HCT116 (cell line): ENCODE results near the gene CLCN1. TPM values are rescaled to one million over a fixed set of nuclear protein-coding genes. Genes with fewer than 3 reads are reported as not detected.
A peak's percentile ranks its signal among the peaks of the same experiment; 100 is the strongest.

Experiments
- ATAC-seq: fragments of 200-7000 bp; cut with Tn5 transposase; 2 replicates; pipeline ENCODE4 v1.9.1; 2020; ENCODE audit warnings: mild to moderate bottlenecking, moderate library complexity
- BruUV-seq: library from RNA; stranded (reverse); fragments of 400-500 nt; replicated peaks from 2 replicates; lab custom pipeline; 2021; lab: Mats Ljungman, UMichigan
- CTCF ChIA-PET: fragments of 300-600 bp; sonication (Branson Sonifier 250); formaldehyde crosslinking; loops from one replicate; lab custom pipeline; 2021; ENCODE audit warnings: antibody characterized with exemption; lab: Charles Lee
- POLR2A ChIA-PET: fragments of 300-600, 350-600 bp; sonication (Branson Sonifier 250); formaldehyde crosslinking; loops from one replicate; lab custom pipeline; 2021; ENCODE audit warnings: antibody characterized with exemption; lab: Charles Lee
- RAD21 ChIA-PET, 2 experiments: fragments of 300-600 bp; sonication (Branson Sonifier 250); formaldehyde crosslinking; loops; one replicate each; lab custom pipeline; 2023; ENCODE audit warnings: low total read pairs in 2 of 2; ENCODE audit not compliant: uncharacterized antibody in 2 of 2, unreplicated experiment in 2 of 2, low non-redundant PET in 1 of 2; lab: Charles Lee
- DNase-seq: peaks from one replicate; pipeline ENCODE4 v3.0.0-alpha.2; 2010; ENCODE audit warnings: low read depth, low spot score
- H2AFZ ChIP-seq: fragments of 200-600 bp; shearing (Covaris generic), sonication (generic); 2 replicates; pipeline ENCODE4 v1.6.1; 2017; ENCODE audit warnings: low read depth, mixed run types, mixed read lengths, antibody characterized with exemption, low read length; ENCODE audit not compliant: poor library complexity, severe bottlenecking
- H3K27ac ChIP-seq: 2 replicates; pipeline ENCODE4 v1.5.1; 2012; ENCODE audit warnings: low read depth, low read length
- H3K27me3 ChIP-seq: fragments of 200-600 bp; sonication (generic); 2 replicates; pipeline ENCODE4 v1.6.1; 2016; ENCODE audit warnings: mixed run types, low read length, mixed read lengths; ENCODE audit not compliant: insufficient read depth
- H3K36me3 ChIP-seq, 2 experiments: fragments of 200-500 bp in 1 of 2; fragments of 200-600 bp in 1 of 2; sonication (Bioruptor generic) in 1 of 2; sonication (generic) in 1 of 2; 2 replicates each; pipeline versions ENCODE4 v1.5.1 to v1.6.1; 2014 to 2016; ENCODE audit warnings: low read length in 2 of 2, inconsistent platforms in 1 of 2, mixed read lengths in 1 of 2, mixed run types in 1 of 2; ENCODE audit not compliant: insufficient read depth in 2 of 2, control insufficient read depth in 1 of 2
- H3K4me1 ChIP-seq, 2 experiments: fragments of 200-600 bp in 1 of 2; sonication (generic) in 1 of 2; 2 replicates each; pipeline versions ENCODE4 v1.5.1 to v1.6.1; 2012 to 2017; ENCODE audit warnings: low read length in 2 of 2, inconsistent platforms in 1 of 2, mild to moderate bottlenecking in 1 of 2, mixed read lengths in 1 of 2, mixed run types in 1 of 2, moderate library complexity in 1 of 2; ENCODE audit not compliant: insufficient read depth in 2 of 2, control insufficient read depth in 1 of 2
- H3K4me2 ChIP-seq: fragments of 200-600 bp; sonication (generic); 2 replicates; pipeline ENCODE4 v1.6.1; 2017; ENCODE audit warnings: mixed run types, low read length, mixed read lengths
- H3K4me3 ChIP-seq, 2 experiments: fragments of 200-600 bp in 1 of 2; sonication (generic) in 1 of 2; replicated peaks in 1 of 2; 2 replicates each; pipeline ENCODE4 v1.5.1; 2011 to 2016; ENCODE audit warnings: low read length in 2 of 2, control low read depth in 1 of 2, low read depth in 1 of 2, mild to moderate bottlenecking in 1 of 2, mixed read lengths in 1 of 2, mixed run types in 1 of 2
- H3K79me2 ChIP-seq: fragments of 200-600 bp; sonication (generic); 2 replicates; pipeline ENCODE4 v1.6.1; 2017; ENCODE audit warnings: mild to moderate bottlenecking, mixed run types, low read length, moderate library complexity, mixed read lengths; ENCODE audit not compliant: insufficient read depth
- H3K9ac ChIP-seq: fragments of 200-600 bp; sonication (generic); 2 replicates; pipeline ENCODE4 v1.6.1; 2016; ENCODE audit warnings: low read length, mixed read lengths
- H3K9me2 ChIP-seq: fragments of 200-600 bp; sonication (generic), shearing (Covaris generic); 2 replicates; pipeline ENCODE4 v1.6.1; 2017; ENCODE audit warnings: mixed run types, mild to moderate bottlenecking, moderate library complexity; ENCODE audit not compliant: insufficient read depth
- H3K9me3 ChIP-seq, 2 experiments: fragments of 200-500 bp in 1 of 2; fragments of 200-600 bp in 1 of 2; sonication (Bioruptor generic) in 1 of 2; sonication (generic) in 1 of 2; 2 replicates each; pipeline ENCODE4 v1.6.1; 2014 to 2017; ENCODE audit warnings: low read length in 2 of 2, mixed read lengths in 2 of 2, inconsistent platforms in 1 of 2, low read depth in 1 of 2, mild to moderate bottlenecking in 1 of 2, mixed run types in 1 of 2, moderate library complexity in 1 of 2; ENCODE audit not compliant: control insufficient read depth in 1 of 2, insufficient read depth in 1 of 2
- H4K20me1 ChIP-seq: fragments of 200-600 bp; sonication (generic), shearing (Covaris generic); 2 replicates; pipeline ENCODE4 v1.6.1; 2017; ENCODE audit warnings: mixed run types, mild to moderate bottlenecking, moderate library complexity; ENCODE audit not compliant: insufficient read depth
- CBX3 ChIP-seq: IDR thresholded peaks from 2 replicates; pipeline ENCODE4 v1.6.1; 2012; ENCODE audit warnings: low read depth
- CEBPB ChIP-seq: IDR thresholded peaks from 2 replicates; pipeline ENCODE4 v1.6.1; 2012; ENCODE audit warnings: low read depth
- CTCF ChIP-seq, 3 experiments: fragments of 200-600 bp in 1 of 3; sonication (generic) in 1 of 3; IDR thresholded peaks in 2 of 3; conservative IDR thresholded peaks in 1 of 3; 2 replicates each; pipeline ENCODE4 v1.5.1; 2012 to 2017; ENCODE audit warnings: low read depth in 2 of 3, low read length in 2 of 3, antibody characterized with exemption in 1 of 3, borderline replicate concordance in 1 of 3, control low read depth in 1 of 3, mild to moderate bottlenecking in 1 of 3, mixed read lengths in 1 of 3, mixed run types in 1 of 3, moderate library complexity in 1 of 3; ENCODE audit not compliant: insufficient read depth in 1 of 3
- EGR1 ChIP-seq: IDR thresholded peaks from 2 replicates; pipeline ENCODE4 v1.6.1; 2012; ENCODE audit warnings: low read depth
- EZH2 ChIP-seq: fragments of 200-600 bp; sonication (generic); IDR thresholded peaks from 2 replicates; pipeline ENCODE4 v1.6.1; 2017; ENCODE audit warnings: antibody characterized with exemption, mixed run types
- EZH2phosphoT487 ChIP-seq: fragments of 200-600 bp; IDR thresholded peaks from 2 replicates; pipeline ENCODE4 v1.6.1; 2018; ENCODE audit warnings: antibody characterized with exemption, borderline replicate concordance
- FOSL1 ChIP-seq: IDR thresholded peaks from 2 replicates; pipeline ENCODE4 v1.6.1; 2012; ENCODE audit warnings: low read depth
- JUND ChIP-seq: IDR thresholded peaks from 2 replicates; pipeline ENCODE4 v1.6.1; 2012
- MAX ChIP-seq: IDR thresholded peaks from 2 replicates; pipeline ENCODE4 v1.6.1; 2012
- POLR2A ChIP-seq: IDR thresholded peaks from 2 replicates; pipeline ENCODE4 v1.7.0; 2011; ENCODE audit warnings: borderline replicate concordance; ENCODE audit not compliant: insufficient read depth, insufficient read length; ENCODE audit errors: extremely low read depth
- POLR2AphosphoS5 ChIP-seq: IDR thresholded peaks from 2 replicates; pipeline ENCODE4 v1.6.1; 2011; ENCODE audit warnings: mild to moderate bottlenecking, low read depth, low read length, moderate library complexity
- RAD21 ChIP-seq: IDR thresholded peaks from 2 replicates; pipeline ENCODE4 v1.6.1; 2012; ENCODE audit warnings: low read depth, mild to moderate bottlenecking
- REST ChIP-seq: IDR thresholded peaks from 2 replicates; pipeline ENCODE4 v1.6.1; 2012; ENCODE audit warnings: low read depth
- SIN3A ChIP-seq: IDR thresholded peaks from 2 replicates; pipeline ENCODE4 v1.6.1; 2012; ENCODE audit warnings: low read depth
- SP1 ChIP-seq: IDR thresholded peaks from 2 replicates; pipeline ENCODE4 v1.6.1; 2012; ENCODE audit warnings: low read depth
- SRF ChIP-seq: IDR thresholded peaks from 2 replicates; pipeline ENCODE4 v1.6.1; 2012; ENCODE audit warnings: low read depth
- YY1 ChIP-seq: IDR thresholded peaks from 2 replicates; pipeline ENCODE4 v1.6.1; 2011; ENCODE audit warnings: low read length, low read depth, moderate library complexity, mild to moderate bottlenecking; ENCODE audit not compliant: insufficient replicate concordance; ENCODE audit errors: extremely low read depth
- ZBTB33 ChIP-seq: IDR thresholded peaks from 2 replicates; pipeline ENCODE4 v1.6.1; 2011; ENCODE audit warnings: mild to moderate bottlenecking, low read length, moderate library complexity; ENCODE audit not compliant: insufficient replicate concordance; ENCODE audit errors: extremely low read depth
- ZNF274 ChIP-seq: fragments of 200-500 bp; sonication (Bioruptor generic); IDR thresholded peaks from 2 replicates; pipeline ENCODE4 v1.6.1; 2014; ENCODE audit warnings: mild to moderate bottlenecking, low read depth, low read length, inconsistent platforms
- intact Hi-C: fragments of 100-400 bp; cut with micrococcal nuclease; formaldehyde crosslinking; loops from 2 replicates; pipeline ENCODE4 v1.10.0; 2022
- total RNA-seq: library from RNA; stranded (reverse); gene quantifications from one replicate; pipeline ENCODE4 v1.2.1, GENCODE V29; 2021; ENCODE audit not compliant: unreplicated experiment

Gene CLCN1
- total RNA-seq, 1 experiment from 2014 or later: 0.47 TPM

- ChIA-PET RAD21 (no interaction called here), POLR2A (interaction anchor here (0.9 kb wide), 1 partner anchor 14 kb away, joined by 3 read pairs; no protein-coding TSS in a partner anchor), CTCF (interaction anchor here (1.0 kb wide), 1 partner anchor 12 kb away, joined by 5 read pairs; no protein-coding TSS in a partner anchor)
- Histone ChIP-seq H3K79me2 (no peaks in the 10 kb centered on the region), H3K27ac (peak overlapping the region; percentile 7), H4K20me1 (no peaks in the 10 kb centered on the region), H3K9me3 (no peaks in the 10 kb centered on the region), H3K9me2 (no peaks in the 10 kb centered on the region), H3K36me3 (no peaks in the 10 kb centered on the region), H3K9ac (no peak overlapping the region), H2AFZ (peak overlapping the region; percentile 75), H3K4me1 (peaks cover 11 to 43% of the 10 kb centered on the region in 2 experiments), H3K4me3 (no peak overlapping the region), H3K27me3 (no peaks in the 10 kb centered on the region), H3K4me2 (peak overlapping the region; percentile 59)
- intact Hi-C loops: no loop called here
- TF ChIP-seq EGR1 (no peak), REST (no peak), YY1 (peak; percentile 45), CEBPB (no peak), SRF (no peak), SP1 (peak; percentile 65), ZNF274 (no peak), FOSL1 (peak; percentile 52), POLR2A (no peak), CBX3 (peak; percentile 79; the same call in 1 of the 2 replicates), SIN3A (no peak), CTCF (IDR thresholded peaks at IDR 0.05 in 2 of 3, conservative IDR thresholded peaks at IDR 0.05 in 1 of 3; ENCODE audit: borderline replicate concordance in 1 of 3, insufficient read depth in 1 of 3, low read depth in 2 of 3, low read length in 2 of 3) (no peak), EZH2 (no peak), JUND (peak; percentile 65), EZH2phosphoT487 (no peak), MAX (peak; percentile 69), RAD21 (no peak), POLR2AphosphoS5 (peak; percentile 58), ZBTB33 (no peak)
- peak; percentile 61 for DNase-seq
- ATAC-seq: peak; percentile 87
- BruUV-seq: no TSS peak
These were observed 52.1 kb downstream of the CLCN1 start for GRCh38 chr7:143367972-143368371.
